AG04450 (cell line): Measurements from ENCODE around the gene SSTR3. TPM values are rescaled to one million over a fixed set of nuclear protein-coding genes. Genes with fewer than 3 reads are reported as not detected.

ENCODE experiments used
- CTCF ChIA-PET: fragments of 300-600, 350-600 bp; formaldehyde crosslinking; extraction: SDS; loops from one replicate; lab custom pipeline; 2022; ENCODE audit warnings: antibody characterized with exemption, inconsistent platforms; lab: Charles Lee
- POLR2A ChIA-PET: fragments of 350-600 bp; formaldehyde crosslinking; extraction: SDS; loops from one replicate; lab custom pipeline; 2021; ENCODE audit warnings: antibody characterized with exemption, inconsistent platforms; lab: Yijun Ruan, JAX
- DNase-seq: peaks from one replicate; pipeline ENCODE4 v3.0.0-alpha.2; 2011; ENCODE audit warnings: low read depth, low spot score
- H3K27ac ChIP-seq: one replicate; pipeline ENCODE4 v1.5.1; 2012; ENCODE audit warnings: low read depth, low read length, control low read depth
- H3K27me3 ChIP-seq: one replicate; pipeline ENCODE4 v1.6.0; 2012; ENCODE audit warnings: low read length; ENCODE audit not compliant: control insufficient read depth, insufficient read depth
- H3K4me3 ChIP-seq: 2 replicates; pipeline ENCODE4 v1.5.1; 2011; ENCODE audit warnings: mild to moderate bottlenecking, low read depth, low read length, control low read depth
- H3K9me3 ChIP-seq: 2 replicates; pipeline ENCODE4 v1.5.1; 2012; ENCODE audit warnings: low read length; ENCODE audit not compliant: control insufficient read depth, insufficient read depth
- CTCF ChIP-seq: IDR thresholded peaks from 2 replicates; pipeline ENCODE4 v1.5.1; 2011; ENCODE audit warnings: low read depth, low read length, control low read depth, inconsistent platforms
- polyA plus RNA-seq: library from polyadenylated mRNA; depleted of rRNA; stranded (reverse); fragments of >200 nt; gene quantifications from 2 replicates; pipeline ENCODE4 v1.2.3, GENCODE V29; 2011

Gene SSTR3
- polyA plus RNA-seq, 1 experiment = 0.06 TPM

DNA sequence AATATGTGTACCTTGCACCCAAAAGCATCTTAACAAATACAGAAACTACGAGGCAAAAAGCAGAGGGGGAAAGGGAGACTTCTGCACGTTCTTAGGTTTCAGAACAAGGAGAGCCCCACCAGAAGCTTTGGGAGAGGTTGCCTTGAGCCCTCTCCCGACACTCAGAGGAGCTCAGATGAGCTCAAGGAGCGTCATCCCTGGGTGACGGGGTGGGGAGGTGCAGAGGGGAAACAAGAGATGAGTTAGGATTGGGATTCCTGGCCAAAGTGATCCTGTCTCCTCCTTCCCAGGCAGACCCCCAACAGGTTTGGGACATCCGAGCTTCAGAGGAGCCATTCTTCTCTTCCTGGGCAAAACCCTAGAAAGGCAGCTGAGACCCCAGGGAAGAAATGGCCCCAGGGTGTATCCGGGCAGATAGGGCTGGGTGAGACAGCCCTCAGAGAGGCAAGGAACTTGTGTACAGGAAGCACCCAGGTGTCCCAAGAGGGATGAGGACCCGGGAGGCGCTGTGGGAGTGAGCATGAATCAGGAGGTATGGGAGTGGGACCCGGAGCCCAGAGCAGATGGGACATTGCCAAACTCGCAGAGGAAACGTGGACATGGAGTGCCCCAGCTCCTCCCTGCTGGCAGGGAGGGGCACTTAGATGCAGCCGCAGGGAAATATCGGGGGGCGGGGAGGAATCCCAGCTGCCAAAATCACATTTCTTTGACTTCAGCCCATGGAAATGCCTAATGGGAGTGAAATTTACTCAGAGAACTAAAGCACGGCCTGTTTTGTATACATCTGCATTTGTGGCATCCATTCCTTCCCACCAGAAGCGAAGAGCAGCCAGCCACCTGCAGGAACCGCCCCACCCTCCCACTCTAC lies 36.6 kb downstream of the SSTR3 start:
- H3K4me3 ChIP-seq = no peak overlapping the region
- CTCF ChIA-PET = interaction anchor here (0.7 to 1.3 kb wide), 2 partner anchors 9 to 24 kb away, joined by 3 to 4 read pairs; no protein-coding TSS in a partner anchor
- POLR2A ChIA-PET = no interaction called here
- no peak for DNase-seq
- TF ChIP-seq CTCF = no peak
- peak overlapping the region; percentile 31 for H3K27ac ChIP-seq
- H3K27me3 ChIP-seq = peaks cover 17% of the 10 kb centered on the region
- H3K9me3 ChIP-seq = no peaks in the 10 kb centered on the region

DNA sequence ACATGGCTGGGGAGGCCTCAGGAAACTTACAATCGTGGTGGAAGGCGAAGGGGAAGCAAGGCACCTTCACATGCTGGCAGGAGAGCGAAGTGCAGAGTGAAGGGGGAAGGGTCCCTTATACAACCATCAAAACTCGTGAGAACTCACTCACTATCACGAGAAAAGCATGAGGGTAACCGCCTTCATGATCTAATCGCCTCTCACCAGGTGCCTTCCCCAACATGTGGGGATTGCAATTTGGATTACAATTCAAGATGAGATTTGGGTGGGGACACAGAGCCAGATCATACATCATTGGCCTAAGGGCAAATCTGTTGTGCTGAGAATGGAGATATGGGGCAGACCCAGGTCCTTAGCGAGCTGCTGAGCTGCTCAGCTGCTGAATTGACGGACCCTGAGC lies 37.3 kb downstream of the SSTR3 start:
- Histone ChIP-seq H3K27me3 (peaks cover 17% of the 10 kb centered on the region), H3K4me3 (no peak overlapping the region), H3K27ac (no peak overlapping the region), H3K9me3 (no peaks in the 10 kb centered on the region)
- ChIA-PET CTCF (interaction anchor here (0.7 to 1.3 kb wide), 2 partner anchors 9 to 25 kb away, joined by 3 to 4 read pairs; no protein-coding TSS in a partner anchor), POLR2A (no interaction called here)
- DNase-seq = no peak
- no peak for TF ChIP-seq CTCF

GRCh38 chr22:37173709-37174108 lies 38.6 kb downstream of the SSTR3 start:
- Histone ChIP-seq H3K9me3 (no peaks in the 10 kb centered on the region), H3K4me3 (no peak overlapping the region), H3K27ac (no peak overlapping the region), H3K27me3 (peaks cover 21% of the 10 kb centered on the region)
- CTCF ChIA-PET = interaction anchor here (1.3 kb wide), 2 partner anchors 26 to 87 kb away, joined by 5 to 7 read pairs; no protein-coding TSS in a partner anchor
- POLR2A ChIA-PET = no interaction called here
- no peak for DNase-seq
- TF ChIP-seq CTCF = no peak

DNA sequence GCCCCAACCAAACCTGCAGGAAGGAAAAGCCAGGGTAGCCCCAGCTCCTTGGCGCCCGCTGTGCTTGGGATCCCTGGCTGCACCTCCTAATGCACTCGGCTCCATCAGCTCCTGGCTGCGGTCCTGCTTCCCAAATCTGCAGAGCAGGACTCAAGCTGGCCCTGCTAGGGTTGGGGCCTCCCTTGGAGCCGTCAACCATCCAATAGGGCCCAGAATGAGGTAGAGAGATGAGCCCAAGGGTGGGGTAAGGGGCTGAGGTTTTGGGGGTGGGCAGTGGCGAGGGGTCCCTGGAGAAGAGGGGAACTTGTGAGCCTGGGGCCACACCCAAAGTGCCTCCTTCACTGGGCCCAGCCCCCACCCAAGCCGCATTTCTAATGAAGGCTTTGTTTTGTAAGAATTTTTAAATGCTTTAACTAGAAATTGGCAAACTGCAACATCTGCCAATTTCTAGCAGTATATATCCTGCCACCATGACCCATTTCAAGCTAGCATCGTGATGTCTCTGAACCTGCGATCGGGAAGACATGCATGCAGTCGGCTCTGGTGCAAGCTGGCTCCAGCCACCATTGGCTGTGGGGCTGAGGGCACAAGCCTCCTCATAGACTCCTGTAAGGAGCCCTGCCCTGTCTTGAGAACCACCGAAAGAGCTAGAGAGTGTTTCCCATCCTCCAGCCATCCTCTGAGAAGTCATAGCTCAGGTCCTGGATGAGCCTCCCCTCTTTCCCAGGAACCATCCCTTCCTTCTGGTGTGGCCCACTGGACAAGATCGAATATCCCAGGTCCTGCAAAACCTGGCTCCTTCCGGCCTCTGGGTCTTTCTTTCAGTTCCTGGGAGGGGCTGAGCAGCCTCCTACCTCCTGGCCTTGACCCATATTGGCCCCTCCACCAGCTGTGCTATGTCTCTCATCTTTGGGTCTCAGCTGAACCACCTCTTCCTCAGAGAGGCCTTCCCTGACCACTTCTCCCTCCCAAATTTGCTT lies 39.7 kb downstream of the SSTR3 start:
- H3K9me3 ChIP-seq = no peaks in the 10 kb centered on the region
- peaks cover 24% of the 10 kb centered on the region for H3K27me3 ChIP-seq
- ChIA-PET CTCF (interaction anchor here (1.0 to 1.2 kb wide), 3 partner anchors 9 to 88 kb away, joined by 3 to 7 read pairs (median 5); no protein-coding TSS in a partner anchor), POLR2A (no interaction called here)
- no peak overlapping the region for H3K4me3 ChIP-seq
- no peak for TF ChIP-seq CTCF
- no peak for DNase-seq
- H3K27ac ChIP-seq = no peak overlapping the region
